H9 (cell line): Measurements from ENCODE around the gene TSPAN1. TPM values are rescaled to one million over a fixed set of nuclear protein-coding genes. Genes with fewer than 3 reads are reported as not detected.

Experiments
- DNase-seq: peaks from one replicate; pipeline ENCODE4 v3.0.0-alpha.2; 2017
- H2AFZ ChIP-seq: one replicate; pipeline ENCODE4 v1.6.1; 2013; ENCODE audit warnings: mild to moderate bottlenecking, low read length, control low read depth, moderate library complexity
- H2AK5ac ChIP-seq: 2 replicates; pipeline ENCODE4 v1.6.1; 2013; ENCODE audit warnings: low read length, control low read depth, mixed read lengths; ENCODE audit not compliant: insufficient read length
- H2BK120ac ChIP-seq: one replicate; pipeline ENCODE4 v1.6.1; 2013; ENCODE audit warnings: low read depth, mild to moderate bottlenecking, low read length, control low read depth, inconsistent platforms; ENCODE audit not compliant: poor library complexity, severe bottlenecking
- H2BK12ac ChIP-seq: 2 replicates; pipeline ENCODE4 v1.6.1; 2013; ENCODE audit warnings: low read length, control low read depth, mixed read lengths, low read depth; ENCODE audit not compliant: insufficient read length
- H2BK15ac ChIP-seq: 2 replicates; pipeline ENCODE4 v1.6.1; 2013; ENCODE audit warnings: low read depth, low read length, control low read depth
- H2BK20ac ChIP-seq: one replicate; pipeline ENCODE4 v1.6.1; 2013; ENCODE audit warnings: low read depth, mild to moderate bottlenecking, low read length, control low read depth, inconsistent platforms; ENCODE audit not compliant: poor library complexity, severe bottlenecking
- H2BK5ac ChIP-seq: 2 replicates; pipeline ENCODE4 v1.6.1; 2013; ENCODE audit warnings: low read length, control low read depth, mixed read lengths; ENCODE audit not compliant: insufficient read length
- H3K14ac ChIP-seq: 2 replicates; pipeline ENCODE4 v1.6.1; 2013; ENCODE audit warnings: low read length, control low read depth; ENCODE audit not compliant: insufficient read depth
- H3K18ac ChIP-seq: 2 replicates; pipeline ENCODE4 v1.6.1; 2013; ENCODE audit warnings: low read depth, mild to moderate bottlenecking, mixed read lengths, low read length, control low read depth; ENCODE audit not compliant: insufficient read length
- H3K23ac ChIP-seq: 2 replicates; pipeline ENCODE4 v1.6.1; 2013; ENCODE audit warnings: low read length, control low read depth, mixed read lengths, low read depth; ENCODE audit not compliant: insufficient read length
- H3K23me2 ChIP-seq: 2 replicates; pipeline ENCODE4 v1.6.1; 2013; ENCODE audit warnings: low read depth, mild to moderate bottlenecking, mixed read lengths, low read length, control low read depth; ENCODE audit not compliant: insufficient read length, poor library complexity, severe bottlenecking
- H3K27ac ChIP-seq: 2 replicates; pipeline ENCODE4 v1.5.1; 2013; ENCODE audit warnings: low read length, control low read depth, mixed read lengths, low read depth; ENCODE audit not compliant: insufficient read length
- H3K27me3 ChIP-seq: 2 replicates; pipeline ENCODE4 v1.6.1; 2013; ENCODE audit warnings: low read length, control low read depth, inconsistent platforms; ENCODE audit not compliant: insufficient read depth
- H3K4ac ChIP-seq: 2 replicates; pipeline ENCODE4 v1.6.1; 2013; ENCODE audit warnings: low read depth, mild to moderate bottlenecking, control low read depth, inconsistent platforms, low read length, moderate library complexity
- H3K4me1 ChIP-seq: 2 replicates; pipeline ENCODE4 v1.6.1; 2013; ENCODE audit warnings: low read length, control low read depth, inconsistent platforms; ENCODE audit not compliant: insufficient read depth
- H3K4me2 ChIP-seq: 2 replicates; pipeline ENCODE4 v1.6.1; 2013; ENCODE audit warnings: low read length, control low read depth, mixed read lengths; ENCODE audit not compliant: insufficient read length, insufficient read depth
- H3K56ac ChIP-seq: 2 replicates; pipeline ENCODE4 v1.6.1; 2013; ENCODE audit warnings: low read depth, mild to moderate bottlenecking, mixed read lengths, low read length, control low read depth; ENCODE audit not compliant: insufficient read length
- H3K79me1 ChIP-seq: 2 replicates; pipeline ENCODE4 v1.6.1; 2013; ENCODE audit warnings: low read depth, mild to moderate bottlenecking, moderate library complexity, low read length, control low read depth, inconsistent platforms; ENCODE audit not compliant: insufficient read depth, poor library complexity, severe bottlenecking
- H3K79me2 ChIP-seq: 2 replicates; pipeline ENCODE4 v1.6.1; 2013; ENCODE audit warnings: low read length, control low read depth, inconsistent platforms; ENCODE audit not compliant: insufficient read depth
- H3K9ac ChIP-seq: 2 replicates; pipeline ENCODE4 v1.6.1; 2013; ENCODE audit warnings: low read length, control low read depth, mixed read lengths; ENCODE audit not compliant: insufficient read length; ENCODE audit errors: extremely low read depth
- H3K9me3 ChIP-seq: one replicate; pipeline ENCODE4 v1.6.1; 2013; ENCODE audit warnings: low read depth, low read length, inconsistent platforms; ENCODE audit not compliant: control insufficient read depth
- H3T11ph ChIP-seq: one replicate; pipeline ENCODE4 v1.6.1; 2013; ENCODE audit warnings: mild to moderate bottlenecking, low read length, control low read depth, inconsistent platforms
- H4K20me1 ChIP-seq: one replicate; pipeline ENCODE4 v1.6.1; 2013; ENCODE audit not compliant: control insufficient read depth, insufficient read length, insufficient read depth
- H4K5ac ChIP-seq: 2 replicates; pipeline ENCODE4 v1.6.1; 2013; ENCODE audit warnings: low read depth, mild to moderate bottlenecking, mixed read lengths, low read length, control low read depth; ENCODE audit not compliant: insufficient read length
- H4K8ac ChIP-seq: replicated peaks from 2 replicates; pipeline ENCODE4 v1.6.1; 2013; ENCODE audit warnings: low read length, control low read depth, mixed read lengths, low read depth; ENCODE audit not compliant: insufficient read length
- H4K91ac ChIP-seq: 2 replicates; pipeline ENCODE4 v1.6.1; 2013; ENCODE audit warnings: low read depth, mild to moderate bottlenecking, moderate library complexity, mixed read lengths, low read length, control low read depth; ENCODE audit not compliant: insufficient read length
- H3K27ac Mint-ChIP-seq, 3 experiments: 2 replicates in 2 of 3; 3 replicates in 1 of 3; pipeline ENCODE4 v1.8.0; 2020 to 2021; ENCODE audit warnings: mixed read lengths in 3 of 3, mild to moderate bottlenecking in 1 of 3, moderate library complexity in 1 of 3
- H3K27me3 Mint-ChIP-seq: 2 replicates; pipeline ENCODE4 v1.8.0; 2021; ENCODE audit warnings: low read depth, mild to moderate bottlenecking, moderate library complexity, mixed read lengths
- H3K36me3 Mint-ChIP-seq, 3 experiments: 2 replicates in 2 of 3; 3 replicates in 1 of 3; pipeline ENCODE4 v1.8.0; 2020 to 2021; ENCODE audit warnings: low read depth in 3 of 3, mixed read lengths in 3 of 3; ENCODE audit not compliant: insufficient read depth in 1 of 3
- H3K4me1 Mint-ChIP-seq, 2 experiments: 2 replicates each; pipeline ENCODE4 v1.8.0; 2020; ENCODE audit warnings: mixed read lengths in 2 of 2
- H3K4me3 Mint-ChIP-seq, 2 experiments: 2 replicates in 1 of 2; 3 replicates in 1 of 2; pipeline ENCODE4 v1.8.0; 2020 to 2021; ENCODE audit warnings: mild to moderate bottlenecking in 2 of 2, mixed read lengths in 2 of 2, moderate library complexity in 1 of 2
- H3K9me3 Mint-ChIP-seq, 2 experiments: 2 replicates in 1 of 2; 3 replicates in 1 of 2; pipeline ENCODE4 v1.8.0; 2020; ENCODE audit warnings: mild to moderate bottlenecking in 2 of 2, mixed read lengths in 2 of 2, moderate library complexity in 1 of 2
- WGBS: extraction: QIAGEN DNeasy Blood & Tissue Kit; methylation state at CpG from one replicate; pipeline ENCODE4 v1.1.7; 2013; ENCODE audit warnings: missing lambda C conversion rate, low lambda C conversion rate, mixed read lengths; ENCODE audit not compliant: insufficient read length; ENCODE audit errors: extremely low coverage; 5-methylcytosine and 5-hydroxymethylcytosine counted together
- total RNA-seq: library from RNA; stranded (reverse); gene quantifications from 2 replicates; pipeline ENCODE4 v1.2.1, GENCODE V29; 2021
- TF ChIP-seq, protein P1 (sequence below): fragments of 200-600 bp; sonication (generic); conservative IDR thresholded peaks from 3 replicates; pipeline ENCODE4 v1.8.0; 2021; ENCODE audit warnings: antibody characterized with exemption, mild to moderate bottlenecking

TSPAN1 gene
- total RNA-seq, 1 experiment from 2014 or later: not detected

DNA sequence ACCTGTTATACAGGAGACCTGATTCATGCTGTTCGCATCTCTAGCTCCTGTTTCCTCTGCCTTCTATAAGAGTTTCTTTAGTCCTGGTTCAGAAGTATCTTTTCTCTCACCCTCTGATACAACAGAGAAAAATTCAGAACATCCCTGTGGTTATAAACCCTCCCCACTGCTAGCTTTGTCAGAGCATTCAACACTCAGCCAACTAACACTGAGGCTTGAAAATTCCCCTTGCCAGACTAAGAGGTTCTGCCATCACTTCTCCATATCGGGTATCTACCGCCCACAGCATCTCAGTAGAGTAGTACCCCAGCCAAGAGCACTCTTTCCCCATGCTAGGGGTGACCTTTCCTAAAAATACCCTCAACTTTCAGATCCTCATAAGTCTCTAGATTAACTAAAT is 22.9 kb upstream of the TSPAN1 start:
- Histone ChIP-seq H3K23ac (no peak overlapping the region), H3K56ac (no peak overlapping the region), H4K8ac (no peak overlapping the region), H4K5ac (no peak overlapping the region), H2BK5ac (no peak overlapping the region), H3K18ac (no peak overlapping the region), H3K79me2 (no peaks in the 10 kb centered on the region), H3K4ac (no peak overlapping the region), H2BK20ac (no peak overlapping the region), H2BK120ac (no peak overlapping the region), H2BK15ac (no peak overlapping the region), H3K4me1 (no peaks in the 10 kb centered on the region; the same call in 1 of the 2 replicates), H2AK5ac (no peak overlapping the region), H3K27me3 (no peaks in the 10 kb centered on the region), H3K27ac (no peak overlapping the region), H3T11ph (no peak overlapping the region), H3K9ac (no peak overlapping the region), H4K91ac (no peak overlapping the region), H3K23me2 (no peaks in the 10 kb centered on the region), H4K20me1 (no peaks in the 10 kb centered on the region), H2BK12ac (no peak overlapping the region), H3K79me1 (no peaks in the 10 kb centered on the region), H3K4me2 (no peak overlapping the region), H3K9me3 (no peaks in the 10 kb centered on the region), H3K14ac (no peak overlapping the region), H2AFZ (no peak overlapping the region)
- no peaks in the 10 kb centered on the region for H3K27me3 Mint-ChIP-seq
- no peaks in the 10 kb centered on the region; a peak in 1 of 5 replicates for H3K9me3 Mint-ChIP-seq
- H3K4me3 Mint-ChIP-seq: no peak overlapping the region
- H3K27ac Mint-ChIP-seq: no peak overlapping the region
- no peak for DNase-seq
- H3K36me3 Mint-ChIP-seq: no peaks in the 10 kb centered on the region; a peak in 1 of 7 replicates
- peaks cover 7 to 11% of the 10 kb centered on the region in 2 experiments for H3K4me1 Mint-ChIP-seq
- TF ChIP-seq, protein P1, sequence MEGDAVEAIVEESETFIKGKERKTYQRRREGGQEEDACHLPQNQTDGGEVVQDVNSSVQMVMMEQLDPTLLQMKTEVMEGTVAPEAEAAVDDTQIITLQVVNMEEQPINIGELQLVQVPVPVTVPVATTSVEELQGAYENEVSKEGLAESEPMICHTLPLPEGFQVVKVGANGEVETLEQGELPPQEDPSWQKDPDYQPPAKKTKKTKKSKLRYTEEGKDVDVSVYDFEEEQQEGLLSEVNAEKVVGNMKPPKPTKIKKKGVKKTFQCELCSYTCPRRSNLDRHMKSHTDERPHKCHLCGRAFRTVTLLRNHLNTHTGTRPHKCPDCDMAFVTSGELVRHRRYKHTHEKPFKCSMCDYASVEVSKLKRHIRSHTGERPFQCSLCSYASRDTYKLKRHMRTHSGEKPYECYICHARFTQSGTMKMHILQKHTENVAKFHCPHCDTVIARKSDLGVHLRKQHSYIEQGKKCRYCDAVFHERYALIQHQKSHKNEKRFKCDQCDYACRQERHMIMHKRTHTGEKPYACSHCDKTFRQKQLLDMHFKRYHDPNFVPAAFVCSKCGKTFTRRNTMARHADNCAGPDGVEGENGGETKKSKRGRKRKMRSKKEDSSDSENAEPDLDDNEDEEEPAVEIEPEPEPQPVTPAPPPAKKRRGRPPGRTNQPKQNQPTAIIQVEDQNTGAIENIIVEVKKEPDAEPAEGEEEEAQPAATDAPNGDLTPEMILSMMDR: no peak
- WGBS: no CpG with 5 or more reads among the region's 3 CpGs
